GM10847 (cell line): ENCODE data around the gene ANKZF1.

Experiments used
- POLR2A ChIP-seq: IDR thresholded peaks from 2 replicates; pipeline ENCODE4 v1.6.1; 2011; ENCODE audit not compliant: insufficient read length; ENCODE audit errors: extremely low read depth

The ANKZF1 gene

GRCh38 chr2:219206328-219207133, 23.1 kb upstream of the ANKZF1 start, which contains the start of gene ZFAND2B:
ZFAND2B (plus strand) TSS chr2:219206782; CDS start chr2:219206988, 206 bp downstream.
- peak; percentile 98 for TF ChIP-seq POLR2A

GRCh38 chr2:219207134-219207883, 22.3 kb upstream of the ANKZF1 start:
- TF ChIP-seq POLR2A = no peak

- TF ChIP-seq POLR2A = no peak
Measured at GRCh38 chr2:219207884-219208740, 21.5 kb upstream of the ANKZF1 start.

- TF ChIP-seq POLR2A = no peak
Measured at GRCh38 chr2:219209236-219210195, 20.1 kb upstream of the ANKZF1 start.

GRCh38 chr2:219210196-219210885, 19.3 kb upstream of the ANKZF1 start:
- no peak for TF ChIP-seq POLR2A

- TF ChIP-seq POLR2A = no peak
Measured at GRCh38 chr2:219210886-219211362, 18.7 kb upstream of the ANKZF1 start.

GRCh38 chr2:219213026-219213415, 16.6 kb upstream of the ANKZF1 start:
- TF ChIP-seq POLR2A = no peak

- no peak for TF ChIP-seq POLR2A
Measured at GRCh38 chr2:219213486-219214071, 16.0 kb upstream of the ANKZF1 start.

GRCh38 chr2:219214141-219214540, 15.5 kb upstream of the ANKZF1 start:
- TF ChIP-seq POLR2A = no peak

GRCh38 chr2:219214786-219215185, 14.8 kb upstream of the ANKZF1 start:
- TF ChIP-seq POLR2A = no peak

- TF ChIP-seq POLR2A = no peak
Measured at GRCh38 chr2:219215871-219216534, 13.6 kb upstream of the ANKZF1 start.

- TF ChIP-seq POLR2A = no peak
Measured at GRCh38 chr2:219216535-219216915, 13.1 kb upstream of the ANKZF1 start.

- TF ChIP-seq POLR2A = no peak
Measured at GRCh38 chr2:219218217-219218731, 11.3 kb upstream of the ANKZF1 start.
